ENCODE data around the gene CD4.

DNA sequence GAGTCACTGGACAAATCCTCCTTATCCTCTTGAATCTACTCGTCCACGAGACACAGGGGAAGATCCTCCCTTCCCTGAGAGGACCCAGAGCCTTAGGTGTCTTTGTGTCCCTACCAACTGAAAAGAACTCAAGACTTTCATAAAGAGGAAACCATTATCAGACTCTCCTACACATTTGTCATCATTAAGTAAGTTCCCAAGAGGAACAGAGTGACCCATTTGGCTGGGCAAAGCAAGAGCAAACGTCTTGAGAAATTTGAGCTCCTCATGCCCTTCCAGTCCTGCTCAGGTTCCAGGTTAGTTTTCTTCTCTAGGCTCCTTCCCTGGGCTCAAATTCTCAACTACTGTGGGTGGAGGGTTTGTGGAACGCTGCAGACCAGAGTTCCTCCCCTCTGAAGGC is 42.1 kb upstream of the CD4 start:
- TF ChIP-seq GATA3 (IDR thresholded peaks at IDR 0.05; ENCODE audit: low read depth, low read length), result no peak
- no peak for TF ChIP-seq GATA2 (IDR thresholded peaks at IDR 0.05; ENCODE audit: low read depth, low read length)

Measured in SH-SY5Y (cell line).